ENCODE measurements around the gene ACO2.

DNA sequence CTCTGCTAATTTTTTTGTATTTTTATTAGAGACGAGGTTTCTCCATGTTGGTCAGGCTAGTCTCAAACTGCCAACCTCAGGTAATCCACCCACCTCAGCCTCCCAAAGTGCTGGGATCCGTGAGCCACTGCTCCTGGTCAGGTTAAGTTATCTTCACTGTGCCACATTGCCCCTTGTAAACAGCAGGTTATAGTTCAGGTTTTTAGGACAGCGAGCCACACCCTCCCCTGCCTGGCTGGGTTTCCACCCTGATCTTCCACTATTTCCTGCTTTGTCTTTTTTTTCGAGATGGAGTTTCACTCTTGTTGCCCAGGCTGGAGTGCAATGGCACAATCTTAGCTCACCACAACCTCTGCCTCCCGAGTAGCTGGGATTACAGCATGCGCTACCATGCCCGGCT is 16.1 kb downstream of the ACO2 start:
- TF ChIP-seq, protein P1, sequence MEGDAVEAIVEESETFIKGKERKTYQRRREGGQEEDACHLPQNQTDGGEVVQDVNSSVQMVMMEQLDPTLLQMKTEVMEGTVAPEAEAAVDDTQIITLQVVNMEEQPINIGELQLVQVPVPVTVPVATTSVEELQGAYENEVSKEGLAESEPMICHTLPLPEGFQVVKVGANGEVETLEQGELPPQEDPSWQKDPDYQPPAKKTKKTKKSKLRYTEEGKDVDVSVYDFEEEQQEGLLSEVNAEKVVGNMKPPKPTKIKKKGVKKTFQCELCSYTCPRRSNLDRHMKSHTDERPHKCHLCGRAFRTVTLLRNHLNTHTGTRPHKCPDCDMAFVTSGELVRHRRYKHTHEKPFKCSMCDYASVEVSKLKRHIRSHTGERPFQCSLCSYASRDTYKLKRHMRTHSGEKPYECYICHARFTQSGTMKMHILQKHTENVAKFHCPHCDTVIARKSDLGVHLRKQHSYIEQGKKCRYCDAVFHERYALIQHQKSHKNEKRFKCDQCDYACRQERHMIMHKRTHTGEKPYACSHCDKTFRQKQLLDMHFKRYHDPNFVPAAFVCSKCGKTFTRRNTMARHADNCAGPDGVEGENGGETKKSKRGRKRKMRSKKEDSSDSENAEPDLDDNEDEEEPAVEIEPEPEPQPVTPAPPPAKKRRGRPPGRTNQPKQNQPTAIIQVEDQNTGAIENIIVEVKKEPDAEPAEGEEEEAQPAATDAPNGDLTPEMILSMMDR (conservative IDR thresholded peaks at IDR 0.05; ENCODE audit: low read depth, low read length), result no peak
- no peak for TF ChIP-seq EZH2 (IDR thresholded peaks at IDR 0.05; ENCODE audit: borderline replicate concordance, low read depth, low read length, poor library complexity, severe bottlenecking)
